Panc1 (cell line): Measurements from ENCODE around the gene PRODH. TPM values are rescaled to one million over a fixed set of nuclear protein-coding genes. Genes with fewer than 3 reads are reported as not detected.

Source experiments
- ATAC-seq: fragments of 200-7000 bp; cut with Tn5 transposase; 2 replicates; pipeline ENCODE4 v1.9.1; 2020; ENCODE audit warnings: mild to moderate bottlenecking, moderate library complexity
- BruUV-seq: library from RNA; stranded (reverse); fragments of 400-500 nt; replicated peaks from 2 replicates; lab custom pipeline; 2021; lab: Mats Ljungman, UMichigan
- CTCF ChIA-PET: fragments of 300-600 bp; sonication (Branson Sonifier 250); formaldehyde crosslinking; loops from one replicate; lab custom pipeline; 2022; ENCODE audit warnings: antibody characterized with exemption; lab: Charles Lee
- POLR2A ChIA-PET: fragments of 300-600 bp; sonication (Branson Sonifier 250); formaldehyde crosslinking; loops from one replicate; lab custom pipeline; 2022; ENCODE audit warnings: antibody characterized with exemption; lab: Charles Lee
- DNase-seq: peaks from one replicate; pipeline ENCODE4 v3.0.0-alpha.2; 2010; ENCODE audit warnings: low read depth, low spot score
- H3K27ac ChIP-seq: 2 replicates; pipeline ENCODE4 v1.5.1; 2011; ENCODE audit warnings: mild to moderate bottlenecking, low read length, inconsistent platforms
- H3K27me3 ChIP-seq: fragments of 200-500 bp; sonication (Bioruptor generic); 2 replicates; pipeline ENCODE4 v1.6.0; 2014; ENCODE audit warnings: low read length, inconsistent platforms; ENCODE audit not compliant: control insufficient read depth, insufficient read depth
- H3K36me3 ChIP-seq: fragments of 200-500 bp; sonication (Bioruptor generic); 2 replicates; pipeline ENCODE4 v1.5.1; 2014; ENCODE audit warnings: inconsistent platforms, mild to moderate bottlenecking, low read length, moderate library complexity; ENCODE audit not compliant: control insufficient read depth, insufficient read depth
- H3K4me1 ChIP-seq: 2 replicates; pipeline ENCODE4 v1.5.1; 2011; ENCODE audit warnings: inconsistent platforms, mild to moderate bottlenecking, low read length, moderate library complexity; ENCODE audit not compliant: control insufficient read depth, insufficient read depth
- H3K4me3 ChIP-seq, 2 experiments: 2 replicates each; pipeline ENCODE4 v1.5.1; 2011 to 2012; ENCODE audit warnings: low read depth in 2 of 2, low read length in 2 of 2, mild to moderate bottlenecking in 2 of 2, inconsistent platforms in 1 of 2, moderate library complexity in 1 of 2
- H3K9me3 ChIP-seq: fragments of 200-500 bp; sonication (Bioruptor generic); 2 replicates; pipeline ENCODE4 v1.5.1; 2014; ENCODE audit warnings: low read depth, mild to moderate bottlenecking, inconsistent platforms, low read length, moderate library complexity; ENCODE audit not compliant: control insufficient read depth, insufficient read depth
- POLR2AphosphoS5 ChIP-seq: IDR thresholded peaks from 2 replicates; pipeline ENCODE4 v1.6.1; 2012; ENCODE audit warnings: mild to moderate bottlenecking, low read depth, low read length, moderate library complexity
- REST ChIP-seq, 2 experiments: IDR thresholded peaks; 2 replicates each; pipeline ENCODE4 v1.6.1; 2011 to 2012; ENCODE audit warnings: low read depth in 2 of 2, control low read depth in 1 of 2, low read length in 1 of 2, mild to moderate bottlenecking in 1 of 2, moderate library complexity in 1 of 2; ENCODE audit not compliant: insufficient read depth in 1 of 2
- SIN3A ChIP-seq: IDR thresholded peaks from 2 replicates; pipeline ENCODE4 v1.6.1; 2012; ENCODE audit warnings: low read depth, mild to moderate bottlenecking, low read length, moderate library complexity, borderline replicate concordance; ENCODE audit not compliant: insufficient read depth
- TCF7L2 ChIP-seq: IDR thresholded peaks from 2 replicates; pipeline ENCODE4 v1.6.1; 2011; ENCODE audit warnings: mild to moderate bottlenecking, low read depth, low read length, inconsistent platforms
- in situ Hi-C: cut with HindIII; loops from 2 replicates; pipeline ENCODE4 v1.10.0; 2016; ENCODE audit warnings: low sequenced_read_pairs, low pct_unique_long_range_greater_than_20kb
- intact Hi-C: fragments of 100-400 bp; cut with micrococcal nuclease; formaldehyde crosslinking; loops from one replicate; pipeline ENCODE4 v1.10.0; 2022; ENCODE audit not compliant: unreplicated experiment
- total RNA-seq: library from RNA; stranded (reverse); gene quantifications from one replicate; pipeline ENCODE4 v1.2.1, GENCODE V29; 2021; ENCODE audit not compliant: unreplicated experiment
- TF ChIP-seq, protein P1 (sequence below): fragments of 450-650 bp; IDR thresholded peaks from 2 replicates; pipeline ENCODE4 v1.5.1; 2017; ENCODE audit warnings: mild to moderate bottlenecking

PRODH gene
- total RNA-seq, 1 experiment from 2014 or later = 1.4 TPM

DNA sequence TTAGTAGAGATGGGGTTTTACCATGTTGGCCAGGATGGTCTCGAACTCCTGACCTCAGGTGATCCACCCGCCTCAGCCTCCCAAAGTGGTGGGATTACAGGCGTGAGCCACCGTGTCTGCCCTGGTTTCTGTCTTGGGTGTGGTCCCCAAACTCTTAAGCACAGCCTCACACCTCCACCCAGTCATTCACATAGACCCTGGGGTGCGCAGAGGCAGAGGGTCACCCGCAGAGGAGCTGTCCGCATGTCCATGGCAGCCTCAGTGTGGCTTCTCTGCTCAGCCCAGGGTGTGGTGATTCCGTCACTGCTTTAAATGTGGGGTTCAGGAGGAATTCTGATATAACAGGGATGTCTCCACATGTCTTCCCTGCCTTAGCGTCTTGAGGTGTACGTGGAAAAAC is 48.5 kb upstream of the PRODH start:
- DNase-seq (no peak), ATAC-seq (no peak)
- in situ Hi-C loops (no loop called here), intact Hi-C loops (no loop called here)
- no peaks in the 10 kb centered on the region for H3K4me1 ChIP-seq
- BruUV-seq = no TSS peak
- no peaks in the 10 kb centered on the region for H3K9me3 ChIP-seq
- TF ChIP-seq POLR2AphosphoS5 (no peak), REST (IDR thresholded peaks at IDR 0.05; ENCODE audit: insufficient read depth in 1 of 2, low read depth in 2 of 2, low read length in 1 of 2) (no peak), SIN3A (no peak), TCF7L2 (no peak)
- TF ChIP-seq, protein P1, sequence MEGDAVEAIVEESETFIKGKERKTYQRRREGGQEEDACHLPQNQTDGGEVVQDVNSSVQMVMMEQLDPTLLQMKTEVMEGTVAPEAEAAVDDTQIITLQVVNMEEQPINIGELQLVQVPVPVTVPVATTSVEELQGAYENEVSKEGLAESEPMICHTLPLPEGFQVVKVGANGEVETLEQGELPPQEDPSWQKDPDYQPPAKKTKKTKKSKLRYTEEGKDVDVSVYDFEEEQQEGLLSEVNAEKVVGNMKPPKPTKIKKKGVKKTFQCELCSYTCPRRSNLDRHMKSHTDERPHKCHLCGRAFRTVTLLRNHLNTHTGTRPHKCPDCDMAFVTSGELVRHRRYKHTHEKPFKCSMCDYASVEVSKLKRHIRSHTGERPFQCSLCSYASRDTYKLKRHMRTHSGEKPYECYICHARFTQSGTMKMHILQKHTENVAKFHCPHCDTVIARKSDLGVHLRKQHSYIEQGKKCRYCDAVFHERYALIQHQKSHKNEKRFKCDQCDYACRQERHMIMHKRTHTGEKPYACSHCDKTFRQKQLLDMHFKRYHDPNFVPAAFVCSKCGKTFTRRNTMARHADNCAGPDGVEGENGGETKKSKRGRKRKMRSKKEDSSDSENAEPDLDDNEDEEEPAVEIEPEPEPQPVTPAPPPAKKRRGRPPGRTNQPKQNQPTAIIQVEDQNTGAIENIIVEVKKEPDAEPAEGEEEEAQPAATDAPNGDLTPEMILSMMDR = no peak
- no peaks in the 10 kb centered on the region for H3K36me3 ChIP-seq
- ChIA-PET CTCF (no interaction called here), POLR2A (no interaction called here)
- no peaks in the 10 kb centered on the region for H3K27me3 ChIP-seq
- H3K27ac ChIP-seq = no peak overlapping the region
- H3K4me3 ChIP-seq = no peak overlapping the region

- CTCF ChIA-PET = no interaction called here
These were observed 47.1 kb upstream of the PRODH start for GRCh38 chr22:18983120-18983651.

More at GRCh38 chr22:18983120-18983651, 47.1 kb upstream of the PRODH start:
- ATAC-seq (no peak), DNase-seq (no peak)
- no peaks in the 10 kb centered on the region for H3K4me1 ChIP-seq
- H3K27me3 ChIP-seq = no peaks in the 10 kb centered on the region
- POLR2A ChIA-PET = no interaction called here
- no TSS peak for BruUV-seq
- in situ Hi-C loops (no loop called here), intact Hi-C loops (no loop called here)
- H3K9me3 ChIP-seq = no peaks in the 10 kb centered on the region
- no peaks in the 10 kb centered on the region for H3K36me3 ChIP-seq
- H3K4me3 ChIP-seq = no peak overlapping the region
- TF ChIP-seq TCF7L2 (no peak), REST (IDR thresholded peaks at IDR 0.05; ENCODE audit: insufficient read depth in 1 of 2, low read depth in 2 of 2, low read length in 1 of 2) (no peak), POLR2AphosphoS5 (no peak), SIN3A (no peak)
- TF ChIP-seq, protein P1 = no peak
- no peak overlapping the region for H3K27ac ChIP-seq
